NCI-H2081 (cell line): ENCODE measurements around the gene ZNF74.
"Not testable (repeated sequence)": the region's sequence is repeated elsewhere in the genome, so short reads cannot be mapped to it uniquely, and the experiment has no call there.

Experiments used
- DNase-seq, 2 experiments: peaks; one replicate each; lab custom pipeline; 2025; lab: John Stamatoyannopoulos, UW

ZNF74 gene

DNA sequence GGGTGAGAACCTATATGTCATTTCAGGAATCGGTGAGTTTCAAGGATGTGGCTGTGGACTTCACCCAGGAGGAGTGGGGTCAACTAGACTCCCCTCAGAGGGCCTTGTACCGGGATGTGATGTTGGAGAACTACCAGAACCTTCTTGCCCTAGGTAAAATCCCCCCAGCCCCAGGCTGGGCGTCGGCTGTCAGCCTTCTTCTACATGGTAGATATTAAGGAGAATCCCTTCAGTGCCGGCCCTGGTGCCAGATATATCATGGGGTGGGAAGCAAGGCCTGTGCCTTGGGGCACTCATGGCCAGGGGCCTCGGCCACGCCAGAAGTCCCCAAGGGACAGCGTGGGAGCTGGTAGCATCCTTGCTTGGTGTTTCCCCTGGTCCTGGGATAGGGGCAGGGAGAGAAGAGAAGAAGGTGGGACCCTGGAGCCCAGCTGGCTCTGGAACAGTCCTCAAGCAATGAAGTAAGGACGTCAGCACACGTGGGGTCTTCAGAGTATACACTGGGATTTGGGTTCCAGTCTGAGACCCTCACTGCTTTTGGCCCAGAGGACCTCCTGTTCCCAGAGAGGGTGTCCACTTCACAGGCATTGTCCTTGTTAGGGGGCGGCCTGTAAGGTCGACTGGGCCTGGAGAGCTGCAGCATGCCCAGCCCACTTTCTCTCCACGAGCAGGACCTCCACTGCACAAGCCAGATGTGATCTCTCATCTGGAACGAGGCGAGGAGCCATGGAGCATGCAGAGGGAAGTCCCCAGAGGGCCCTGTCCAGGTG lies 6.8 kb downstream of the ZNF74 start:
- no peak for DNase-seq

- DNase-seq = no peak
Measured at GRCh38 chr22:20401376-20402014, 7.5 kb downstream of the ZNF74 start.

DNA sequence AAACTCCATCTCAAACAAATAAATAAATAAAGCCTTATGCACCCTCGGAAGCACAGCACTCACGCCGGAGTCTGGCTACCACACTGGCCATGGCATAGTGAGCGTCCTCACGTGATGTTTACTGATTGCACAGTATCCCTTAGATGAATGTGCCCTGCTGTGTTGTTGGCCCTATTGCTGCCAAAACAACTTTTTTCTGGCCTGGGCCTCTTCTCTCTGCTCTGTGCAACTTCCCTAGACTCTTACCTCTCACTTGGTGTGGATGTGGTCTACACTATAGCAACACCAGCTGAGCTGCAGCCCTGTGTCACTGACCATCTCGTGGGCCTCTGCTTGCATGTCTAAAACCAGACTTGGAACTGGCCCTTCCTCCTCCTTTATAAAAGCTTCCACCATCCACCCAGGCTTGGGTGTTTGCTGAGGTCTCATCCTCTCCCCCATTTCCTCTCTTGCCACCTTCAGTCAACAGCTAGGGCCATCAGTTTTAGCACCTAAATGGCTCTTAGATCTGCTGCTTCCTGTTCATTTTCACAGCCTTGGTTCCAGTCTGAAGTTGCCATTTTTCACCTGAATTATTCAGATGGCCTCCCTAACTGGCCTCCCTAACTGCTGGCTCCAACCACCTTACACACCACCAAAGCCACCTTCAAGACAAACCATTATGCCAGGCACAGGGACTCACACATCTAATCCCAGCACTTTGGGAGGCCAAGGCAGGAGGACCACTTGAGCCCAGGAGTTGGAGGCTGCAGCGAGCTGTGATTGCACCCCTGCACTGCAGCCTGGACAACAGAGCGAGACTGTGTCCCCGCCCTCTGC lies 9.2 kb downstream of the ZNF74 start:
- DNase-seq = no peak

- DNase-seq = no peak
Measured at GRCh38 chr22:20403779-20404140, 9.8 kb downstream of the ZNF74 start.

DNA sequence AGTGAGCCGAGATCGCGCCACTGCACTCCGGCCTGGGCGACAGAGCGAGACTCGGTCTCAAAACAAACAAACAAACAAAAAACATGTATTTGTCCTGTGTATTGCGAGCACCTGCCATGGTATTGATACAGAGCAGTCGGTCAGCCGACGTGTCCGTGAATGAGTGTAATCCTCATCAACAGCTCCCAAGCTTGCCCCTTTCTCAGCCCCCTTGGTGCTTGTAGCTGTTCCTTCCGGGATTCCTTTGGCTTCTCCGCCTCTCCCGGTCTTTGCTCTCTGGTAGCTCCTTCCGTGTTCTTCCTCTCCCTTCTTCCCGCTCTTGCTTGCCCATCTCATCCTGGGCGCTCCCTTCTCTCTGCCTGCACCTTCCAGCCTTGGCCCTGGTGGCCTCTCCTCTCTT lies 10.9 kb downstream of the ZNF74 start:
- DNase-seq = no peak

- no peak for DNase-seq
Measured at GRCh38 chr22:20405291-20405930, 11.5 kb downstream of the ZNF74 start.

DNA sequence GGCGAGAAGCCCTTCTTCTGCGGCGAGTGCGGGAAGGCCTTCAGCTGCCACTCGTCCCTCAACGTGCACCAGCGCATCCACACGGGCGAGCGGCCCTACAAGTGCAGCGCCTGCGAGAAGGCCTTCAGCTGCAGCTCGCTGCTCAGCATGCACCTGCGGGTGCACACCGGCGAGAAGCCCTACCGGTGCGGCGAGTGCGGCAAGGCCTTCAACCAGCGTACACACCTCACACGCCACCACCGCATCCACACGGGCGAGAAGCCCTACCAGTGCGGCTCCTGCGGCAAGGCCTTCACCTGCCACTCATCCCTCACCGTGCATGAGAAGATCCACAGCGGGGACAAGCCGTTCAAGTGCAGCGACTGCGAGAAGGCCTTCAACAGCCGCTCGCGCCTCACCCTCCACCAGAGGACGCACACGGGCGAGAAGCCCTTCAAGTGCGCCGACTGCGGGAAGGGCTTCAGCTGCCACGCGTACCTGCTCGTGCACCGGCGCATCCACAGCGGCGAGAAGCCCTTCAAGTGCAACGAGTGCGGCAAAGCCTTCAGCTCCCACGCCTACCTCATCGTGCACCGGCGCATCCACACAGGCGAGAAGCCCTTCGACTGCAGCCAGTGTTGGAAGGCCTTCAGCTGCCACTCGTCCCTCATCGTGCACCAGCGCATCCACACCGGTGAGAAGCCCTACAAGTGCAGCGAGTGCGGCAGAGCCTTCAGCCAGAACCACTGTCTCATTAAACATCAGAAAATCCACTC lies 12.2 kb downstream of the ZNF74 start:
- DNase-seq = no peak

- no peak for DNase-seq
Measured at GRCh38 chr22:20406686-20407408, 12.9 kb downstream of the ZNF74 start.

DNA sequence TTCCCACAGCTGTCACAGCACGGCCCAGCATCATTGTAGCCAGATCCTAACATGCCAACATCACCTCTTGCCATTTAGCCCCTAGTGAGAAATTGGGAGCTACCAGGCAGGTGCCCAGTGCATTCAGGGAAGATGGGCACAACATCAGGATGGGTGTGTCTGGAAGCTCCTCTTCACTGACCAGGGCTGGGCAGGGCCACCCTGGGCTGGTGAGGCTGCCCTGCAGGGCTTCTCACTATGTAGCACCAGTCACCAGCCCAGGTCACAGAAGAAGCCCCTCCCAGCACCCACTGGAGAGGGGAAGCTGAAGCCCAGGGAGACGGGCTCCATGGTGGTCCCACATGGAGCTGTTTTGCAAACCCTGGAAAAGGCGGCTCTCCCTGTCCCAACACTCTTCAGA lies 13.9 kb downstream of the ZNF74 start:
- DNase-seq = no peak

GRCh38 chr22:20408891-20409290 lies 14.9 kb downstream of the ZNF74 start:
- DNase-seq = no peak

GRCh38 chr22:20409385-20409784 lies 15.4 kb downstream of the ZNF74 start:
- DNase-seq = not testable (repeated sequence)

- DNase-seq = no peak
Measured at GRCh38 chr22:20412474-20413216, 18.7 kb downstream of the ZNF74 start.

DNA sequence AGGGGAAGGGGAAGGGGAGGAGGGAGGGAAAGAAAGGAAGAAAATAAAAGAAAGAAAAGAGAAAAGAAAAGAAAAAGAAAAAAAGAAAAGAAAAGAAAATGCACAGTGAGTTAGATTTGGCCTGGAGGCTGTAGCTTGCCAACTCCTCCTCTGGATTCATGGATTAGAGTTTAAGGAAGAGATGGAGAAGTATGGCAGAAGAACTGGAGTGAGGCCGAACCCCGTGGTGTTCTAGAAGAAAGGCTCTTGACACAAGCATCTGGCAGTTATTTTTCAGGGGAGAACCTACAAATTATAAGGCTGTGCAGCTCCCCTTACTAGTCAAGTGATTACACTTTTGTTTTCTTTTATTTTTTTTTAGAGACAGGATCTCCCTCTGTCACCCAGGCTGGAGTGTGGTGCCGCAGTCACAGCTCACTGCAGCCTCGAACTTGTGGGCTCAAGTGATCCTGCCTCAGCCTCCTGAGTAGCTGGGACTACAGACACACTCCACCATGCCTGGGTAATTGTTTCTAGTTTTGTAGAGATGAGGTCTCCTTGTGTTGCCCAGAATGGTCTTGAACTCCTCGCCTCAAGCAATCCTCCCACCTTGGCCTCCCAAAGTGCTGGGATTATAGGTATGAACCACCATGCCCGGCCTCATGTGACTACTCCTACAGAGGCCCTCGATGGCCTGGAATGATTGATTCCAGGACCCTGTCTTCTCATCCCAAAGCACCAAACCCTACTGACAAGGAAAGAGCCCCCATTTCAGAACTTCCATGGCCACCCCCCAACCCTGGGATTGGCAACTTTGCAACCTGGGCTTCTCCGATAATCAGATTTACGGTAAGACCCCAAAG lies 19.5 kb downstream of the ZNF74 start:
- DNase-seq = no peak

DNA sequence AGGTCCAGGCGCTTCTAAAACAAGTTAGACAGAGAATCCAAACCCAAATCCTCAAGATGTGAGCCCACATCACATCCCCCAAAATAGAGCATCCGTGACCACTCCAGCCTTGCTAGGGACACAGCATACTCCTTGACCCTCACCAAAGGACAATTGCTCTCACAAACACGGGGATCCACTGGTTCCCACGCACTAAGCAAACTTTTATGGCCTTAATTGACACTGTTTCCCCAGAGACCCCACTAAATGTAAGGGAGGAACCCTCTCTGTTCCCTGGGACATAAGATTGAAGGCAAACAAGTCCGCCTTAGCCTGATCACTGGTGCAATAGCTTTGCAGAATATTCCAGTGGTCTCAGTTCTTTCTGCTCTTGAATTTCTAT lies 20.1 kb downstream of the ZNF74 start:
- no peak for DNase-seq

GRCh38 chr22:20414450-20414849 lies 20.5 kb downstream of the ZNF74 start:
- no peak for DNase-seq

DNA sequence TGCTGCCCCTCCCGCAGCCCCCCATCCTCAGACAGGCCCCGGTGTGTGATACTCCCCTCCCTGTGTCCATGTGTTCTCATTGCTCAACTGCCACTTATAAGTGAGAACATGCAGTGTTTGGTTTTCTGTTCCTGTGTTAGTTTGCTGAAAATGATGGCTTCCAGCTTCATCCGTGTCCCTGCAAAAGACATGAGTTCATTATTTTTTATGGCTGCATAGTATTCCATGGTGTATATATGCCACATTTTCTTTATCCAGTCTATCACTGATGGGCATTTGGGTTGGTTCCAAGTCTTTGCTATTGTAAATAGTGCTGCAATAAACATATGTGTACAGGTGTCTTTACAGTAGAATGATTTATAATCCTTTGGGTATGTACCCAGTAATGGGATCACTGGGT lies 21.3 kb downstream of the ZNF74 start:
- not testable (repeated sequence) for DNase-seq

- not testable (repeated sequence) for DNase-seq
Measured at GRCh38 chr22:20415699-20416098, 21.7 kb downstream of the ZNF74 start.

DNA sequence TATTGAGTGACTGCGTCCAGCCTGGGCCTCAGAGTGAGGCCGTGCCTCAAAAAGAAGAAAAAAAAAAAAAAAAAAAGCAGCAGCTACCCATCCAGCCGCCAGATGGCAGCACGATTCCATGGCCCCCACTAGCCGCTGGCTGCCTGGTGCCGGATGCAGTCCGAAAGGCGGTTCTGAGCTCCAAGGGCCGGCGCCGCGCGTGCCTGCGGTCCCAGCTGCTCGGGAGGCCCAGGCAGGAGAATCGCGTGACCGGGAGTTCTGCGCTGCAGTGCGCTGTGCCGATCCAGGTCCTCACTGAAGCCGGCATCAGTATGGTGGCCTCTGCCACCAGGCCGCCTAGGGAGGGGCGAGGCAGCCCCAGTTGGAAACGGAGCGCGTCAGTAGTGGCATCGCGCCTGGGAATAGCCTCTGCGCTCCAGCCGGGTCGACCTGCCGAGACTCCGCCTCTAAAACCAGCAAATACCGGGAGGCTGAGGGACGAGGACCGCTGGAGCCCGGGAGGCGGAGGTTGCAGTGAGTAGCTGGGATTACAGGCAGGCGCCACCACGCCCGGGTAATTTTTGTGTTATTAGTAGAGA lies 24.3 kb downstream of the ZNF74 start:
- DNase-seq = peak; percentile 54 to 61

DNA sequence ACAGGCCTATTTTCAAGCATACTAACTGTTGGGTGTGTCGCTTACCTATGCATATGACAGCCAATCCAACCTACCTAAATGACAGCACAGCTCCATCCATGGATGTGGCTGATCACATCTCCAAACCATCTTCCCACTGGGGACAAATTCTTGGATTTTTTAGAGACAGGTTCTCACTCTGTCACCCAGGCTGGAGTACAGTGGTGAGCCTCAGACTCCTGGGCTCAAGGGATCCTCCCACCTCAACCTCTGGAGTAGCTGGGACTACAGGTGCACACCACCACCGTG lies 25.7 kb downstream of the ZNF74 start:
- no peak for DNase-seq
